CD4-positive, alpha-beta T cell treated with Interleukin-17A for 1 hour (primary cell): Measurements from ENCODE around the gene TSKU.

Experiments
- DNase-seq: peaks from one replicate; pipeline ENCODE4 v3.0.0-alpha.2; 2020

TSKU gene

DNA sequence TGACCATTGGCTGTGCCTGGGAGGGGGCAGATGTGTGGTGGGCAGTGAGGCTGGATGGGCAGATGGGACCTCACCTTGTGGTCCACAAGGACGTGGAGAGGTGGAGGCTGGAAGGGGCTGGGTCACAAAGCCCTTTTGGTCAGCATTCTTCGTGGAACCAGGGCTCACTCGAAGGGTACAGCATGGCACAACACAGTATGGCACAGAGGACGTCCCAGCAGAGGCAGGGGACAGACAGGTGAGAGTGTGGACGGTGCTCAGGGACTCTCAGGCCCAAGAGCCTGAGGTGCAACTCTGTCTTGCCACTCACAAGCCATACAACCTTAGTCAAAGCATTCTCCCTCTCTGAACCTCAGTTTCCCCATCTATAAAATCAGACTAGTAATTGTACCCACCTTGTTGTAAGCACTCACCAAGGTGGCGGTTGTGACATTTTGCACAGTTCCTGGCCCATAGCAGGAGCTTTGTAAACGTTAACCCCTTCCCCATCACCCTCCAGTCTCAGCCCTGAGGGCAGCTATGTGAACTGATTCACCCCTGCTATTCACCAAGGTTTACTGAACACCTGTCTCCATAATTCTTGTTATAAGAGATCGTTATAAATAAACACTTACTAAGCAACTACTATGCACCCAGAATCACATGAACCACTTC lies 11.6 kb upstream of the TSKU start:
- no peak for DNase-seq

DNA sequence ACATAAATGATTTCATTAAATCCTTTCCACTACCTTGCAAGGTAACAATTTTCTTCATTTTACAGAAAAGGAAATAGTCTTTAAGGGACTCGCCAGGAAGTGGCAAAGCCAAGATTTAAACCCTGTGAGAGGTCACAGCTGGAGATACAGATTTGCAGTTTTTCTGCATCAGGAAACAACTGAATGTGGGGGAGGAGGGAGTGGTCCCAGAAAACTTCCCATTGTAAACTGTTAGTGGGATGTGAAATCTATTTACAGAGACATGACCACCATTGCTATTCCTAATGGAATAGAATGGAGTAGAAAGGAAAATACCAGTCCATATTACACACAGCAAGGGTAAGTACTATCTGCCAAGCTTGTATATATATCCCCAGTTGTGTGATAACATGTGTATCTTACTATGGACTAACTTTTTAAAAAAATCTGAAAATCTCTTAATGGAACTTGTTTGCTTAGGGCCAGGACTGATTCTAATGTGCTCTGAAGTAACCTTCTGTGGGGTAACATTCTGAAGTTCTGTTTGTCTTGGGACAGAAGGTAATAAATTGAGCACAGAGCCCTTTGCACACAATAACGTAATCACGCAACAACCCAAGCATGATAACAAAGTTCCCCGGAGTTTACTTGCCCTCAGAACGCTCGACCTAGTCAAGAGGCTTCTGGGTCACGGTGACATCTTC lies 10.9 kb upstream of the TSKU start:
- DNase-seq: no peak

DNA sequence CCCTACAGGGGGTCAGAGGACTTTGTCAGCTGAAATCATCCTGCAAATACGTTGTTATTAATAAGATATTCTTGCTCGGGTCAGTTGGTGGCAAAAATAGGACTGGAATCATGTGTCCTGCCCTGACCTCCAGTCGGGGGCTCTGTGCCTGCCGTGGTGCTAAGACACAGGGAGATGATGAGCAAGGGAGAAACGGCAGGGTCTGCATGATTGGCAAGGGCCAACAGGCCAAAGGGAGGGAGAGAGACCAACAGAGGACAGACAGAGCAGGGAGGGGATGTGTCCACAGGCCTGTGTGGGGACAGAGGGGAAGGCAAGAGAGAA lies 10.4 kb upstream of the TSKU start:
- DNase-seq: no peak

DNA sequence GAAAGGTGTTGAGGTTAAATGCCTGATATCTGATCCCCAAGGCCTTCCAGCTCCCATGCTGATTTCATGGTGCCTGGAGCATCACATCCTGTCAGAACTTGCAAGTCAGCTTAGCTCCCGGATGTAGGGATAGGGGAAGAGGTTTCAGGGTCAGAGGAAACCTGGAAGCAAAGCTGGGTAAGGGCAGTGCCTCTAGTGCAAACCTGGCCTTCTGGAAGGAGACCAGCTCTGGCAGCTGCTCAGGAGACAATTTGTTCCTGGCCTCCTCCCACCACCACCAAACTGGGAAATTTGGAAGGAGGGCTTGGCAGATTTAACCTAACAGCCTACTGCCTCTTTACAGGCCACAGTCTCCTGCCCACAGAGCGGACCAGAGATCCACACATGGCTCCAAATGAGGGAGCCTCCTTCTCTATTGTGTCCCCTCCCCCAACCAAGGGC lies 9.2 kb upstream of the TSKU start:
- no peak for DNase-seq

DNA sequence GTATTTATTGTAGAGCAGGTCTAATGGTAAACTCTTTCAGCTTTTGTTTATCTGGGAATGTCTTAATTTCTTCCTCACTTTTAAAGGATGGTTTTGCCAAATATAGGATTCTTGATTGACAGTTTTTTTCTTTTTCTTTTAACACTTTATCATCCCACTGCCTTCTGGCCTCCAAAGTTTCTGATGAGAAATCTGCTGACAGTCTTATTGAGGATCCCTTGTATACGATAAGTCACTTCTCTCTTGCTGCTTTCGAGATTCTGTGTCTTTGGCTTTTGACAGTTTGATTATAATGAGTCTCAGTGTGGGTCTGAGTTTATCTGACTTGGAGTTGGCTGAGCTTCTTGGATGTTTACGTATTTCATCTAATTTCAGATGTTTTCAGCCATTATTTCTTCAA lies 6.7 kb upstream of the TSKU start:
- no peak for DNase-seq

DNA sequence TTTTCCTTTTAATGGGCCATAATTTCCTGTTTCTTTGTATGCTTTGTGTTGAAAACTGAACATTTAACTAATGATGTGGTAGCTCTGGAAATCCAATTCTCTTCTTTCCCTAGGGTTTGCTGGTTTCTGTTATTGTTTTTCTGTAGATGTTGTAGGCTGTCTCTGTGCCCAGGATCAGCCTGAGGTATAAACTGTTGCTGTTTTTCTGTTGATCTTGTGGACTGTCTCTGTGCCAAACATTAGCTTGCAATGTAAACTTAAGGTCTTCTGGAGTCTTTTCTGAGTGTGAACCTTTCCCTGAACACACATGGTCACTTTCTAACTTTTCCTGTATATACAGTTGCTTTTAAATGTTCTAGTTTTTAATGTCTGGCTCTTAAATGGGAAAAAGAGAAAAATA lies 5.9 kb upstream of the TSKU start:
- no peak for DNase-seq

DNA sequence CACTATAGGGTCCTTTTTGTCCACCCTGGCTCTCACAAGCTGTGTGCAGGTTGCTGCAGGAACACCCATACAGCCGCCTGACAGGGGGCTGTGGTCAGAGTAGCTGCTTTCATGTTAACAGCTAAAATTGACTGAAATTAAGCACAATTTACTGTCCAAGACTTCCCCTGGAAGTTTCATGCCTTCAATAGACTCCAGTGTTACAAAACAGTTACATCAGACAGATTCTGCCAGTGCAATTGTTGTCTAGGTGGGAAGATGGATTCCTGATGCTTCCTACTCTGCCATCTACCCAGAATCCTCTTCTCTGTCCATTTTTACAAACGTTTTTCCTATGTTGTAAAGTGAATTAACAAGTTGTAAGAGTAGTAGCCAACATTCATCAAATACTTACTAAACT lies 5.3 kb upstream of the TSKU start:
- no peak for DNase-seq

DNA sequence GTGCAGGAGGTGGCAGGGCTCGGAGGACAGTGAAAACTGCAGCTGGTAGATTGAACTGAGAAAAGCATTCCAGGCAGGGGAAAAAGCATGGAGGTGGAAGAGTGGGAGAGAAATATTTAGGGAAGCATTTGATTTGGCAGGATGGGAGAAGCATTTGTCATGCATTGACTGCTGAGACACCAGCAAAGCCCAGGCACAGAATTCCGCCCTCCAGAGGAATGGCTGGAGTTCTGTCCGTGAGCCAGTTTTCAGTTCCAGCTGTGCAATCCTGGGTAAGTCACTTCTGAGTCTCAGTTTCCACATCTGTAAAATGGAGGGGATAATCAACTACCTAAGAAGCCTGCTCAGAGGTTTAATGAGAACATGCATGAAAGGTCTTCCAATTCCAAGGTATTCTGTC lies 4.3 kb upstream of the TSKU start:
- DNase-seq: no peak

DNA sequence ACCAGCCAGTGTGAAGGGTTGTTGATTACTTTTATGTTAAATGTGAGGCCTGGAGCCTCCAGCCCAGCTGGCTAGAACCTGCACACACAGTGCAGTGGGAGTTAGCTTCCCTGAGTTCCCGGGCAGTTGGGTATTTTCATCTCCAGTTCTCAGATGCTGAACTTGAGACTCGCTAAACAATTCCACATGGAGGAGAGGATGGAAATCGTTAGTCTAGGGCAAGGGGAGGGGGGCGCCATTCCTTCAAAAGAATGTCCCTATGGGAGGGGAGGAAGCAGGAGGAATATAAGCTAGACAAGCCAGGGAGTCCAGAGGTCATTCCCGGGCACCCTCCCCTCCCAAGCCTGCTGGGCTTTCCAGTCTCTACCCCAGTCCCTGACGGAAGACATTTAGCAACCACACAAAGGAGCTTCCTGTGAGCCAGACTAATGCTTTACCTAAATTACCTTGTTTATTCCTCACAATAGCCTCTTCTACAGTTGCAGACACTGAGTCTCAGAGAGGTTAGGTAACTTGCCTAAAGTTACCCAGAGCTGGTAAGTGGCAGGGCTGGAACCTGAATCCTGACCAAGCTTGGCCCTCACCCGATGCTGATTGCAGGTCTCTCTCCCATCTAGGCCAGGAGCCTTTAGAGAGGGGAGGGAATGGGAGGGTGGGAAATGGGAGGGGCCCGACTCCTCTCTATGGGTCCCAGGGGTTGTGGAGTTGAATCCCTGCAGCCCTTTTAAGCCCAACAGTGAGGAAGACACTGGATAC lies 1.9 kb upstream of the TSKU start:
- no peak for DNase-seq

DNA sequence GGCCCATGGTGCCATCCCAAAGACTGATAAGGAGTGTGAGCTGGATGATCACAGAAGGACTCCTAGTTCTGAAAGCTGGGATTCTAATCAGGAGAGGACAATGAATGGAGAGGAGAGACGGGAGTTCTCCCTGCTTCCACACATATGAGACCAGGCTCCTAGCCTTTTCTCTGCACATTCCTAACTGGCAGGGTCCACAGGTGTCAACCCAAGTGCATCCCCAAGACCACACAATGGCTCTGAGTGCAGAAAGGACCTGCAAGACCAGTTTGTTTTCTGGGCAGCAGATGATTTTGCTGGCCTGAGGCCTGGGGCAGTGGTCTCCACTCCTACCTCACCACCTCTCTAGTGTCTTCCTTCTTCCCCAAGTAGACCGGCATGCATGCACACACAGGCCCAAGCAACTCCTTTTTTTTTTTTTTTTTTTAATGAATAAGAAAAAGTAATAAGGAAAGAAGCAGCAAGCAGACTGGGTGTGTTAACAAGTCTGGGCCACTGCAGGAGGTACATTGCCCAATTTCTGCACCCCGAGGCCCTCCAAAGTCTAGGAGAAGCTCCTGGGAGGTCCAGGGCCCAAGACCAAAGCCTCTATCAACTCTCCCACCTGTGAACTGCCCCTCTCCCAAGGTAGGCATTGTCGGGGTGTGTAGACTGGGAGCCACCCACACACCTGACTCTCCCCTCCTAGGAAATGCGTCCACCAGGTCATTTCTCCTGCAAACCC lies 1.2 kb upstream of the TSKU start:
- DNase-seq: no peak

DNA sequence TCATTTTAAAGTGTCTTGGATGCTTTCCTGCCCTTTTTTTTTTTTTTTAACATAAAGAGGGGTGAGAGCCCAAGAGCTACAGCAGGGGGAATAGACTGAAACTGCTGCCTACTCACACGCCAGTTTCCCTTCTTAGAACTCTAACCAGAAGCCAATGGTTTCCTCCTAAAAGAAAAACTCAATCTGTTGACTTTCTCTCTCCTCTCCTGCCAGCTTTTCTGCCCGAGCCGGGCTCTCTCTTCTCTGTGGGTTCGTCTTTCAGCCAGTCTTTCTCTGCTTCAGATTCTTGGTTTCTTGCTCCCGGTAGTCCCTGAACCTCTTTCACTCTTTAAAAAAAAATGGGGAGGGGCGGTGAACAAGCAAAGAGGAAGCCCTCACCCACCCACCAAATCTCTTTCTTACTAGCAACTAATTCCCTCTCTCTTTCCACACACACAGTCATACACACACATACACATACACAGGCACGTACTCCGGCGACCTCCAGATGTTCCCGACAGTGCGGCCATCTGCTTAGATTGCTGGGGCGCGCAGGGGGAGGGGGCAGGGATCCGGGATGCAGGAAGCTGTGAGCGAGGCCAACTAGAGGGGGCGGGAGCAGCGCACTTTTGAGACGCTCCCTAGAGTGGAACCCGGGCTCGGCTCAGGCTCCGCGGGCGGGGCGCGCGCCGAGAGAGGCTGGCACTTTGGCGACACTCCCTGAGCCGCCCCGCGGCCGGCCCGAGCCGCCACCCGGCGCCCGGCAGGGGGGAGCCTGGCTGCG lies 444 bp upstream of the TSKU start:
- no peak for DNase-seq

DNA sequence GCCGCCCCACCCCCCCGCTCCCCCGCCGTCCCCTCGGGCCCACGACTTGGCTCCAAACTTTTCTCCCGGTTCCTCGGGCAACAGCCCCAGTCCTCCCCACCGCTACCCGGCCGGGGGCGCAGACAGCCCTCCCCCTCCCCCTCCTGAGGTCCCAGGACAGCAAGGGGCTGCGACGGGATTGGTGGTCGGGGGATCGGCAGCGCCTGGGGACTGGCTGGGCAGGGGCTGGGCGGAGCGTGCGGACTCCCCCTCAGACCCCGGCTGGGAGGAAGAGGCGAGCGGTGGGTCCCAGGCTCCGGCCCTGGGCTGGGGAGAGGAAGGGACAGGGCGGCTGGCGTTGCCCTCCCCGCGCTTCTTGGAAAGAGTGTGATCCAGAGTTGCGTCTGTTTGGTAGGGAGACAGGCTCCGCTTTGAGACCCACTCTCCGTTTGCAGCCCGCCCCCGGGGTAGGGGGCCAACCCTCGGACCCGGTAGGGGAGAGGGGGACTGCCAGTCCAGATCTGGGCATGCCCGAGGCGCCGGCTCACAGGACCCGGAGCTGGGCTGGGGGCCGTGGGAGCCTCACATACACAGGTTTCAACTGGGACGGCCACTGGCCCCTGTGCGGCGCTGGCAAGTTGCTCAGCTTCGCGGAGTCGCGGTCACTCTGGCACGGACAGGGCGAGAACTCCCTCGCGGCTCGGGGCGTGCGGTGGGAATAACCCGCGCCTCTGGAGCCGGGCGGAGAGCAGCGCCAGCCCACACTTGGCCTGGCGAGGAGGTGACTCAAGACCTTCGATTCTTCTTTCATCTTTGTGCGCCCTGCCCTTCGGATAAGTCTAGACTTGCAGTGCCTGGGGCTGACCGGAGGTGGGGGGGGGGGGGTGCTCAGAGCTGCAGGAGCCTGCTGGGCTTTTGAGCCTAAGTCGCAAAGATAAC lies 999 bp downstream of the TSKU start:
- no peak for DNase-seq

DNA sequence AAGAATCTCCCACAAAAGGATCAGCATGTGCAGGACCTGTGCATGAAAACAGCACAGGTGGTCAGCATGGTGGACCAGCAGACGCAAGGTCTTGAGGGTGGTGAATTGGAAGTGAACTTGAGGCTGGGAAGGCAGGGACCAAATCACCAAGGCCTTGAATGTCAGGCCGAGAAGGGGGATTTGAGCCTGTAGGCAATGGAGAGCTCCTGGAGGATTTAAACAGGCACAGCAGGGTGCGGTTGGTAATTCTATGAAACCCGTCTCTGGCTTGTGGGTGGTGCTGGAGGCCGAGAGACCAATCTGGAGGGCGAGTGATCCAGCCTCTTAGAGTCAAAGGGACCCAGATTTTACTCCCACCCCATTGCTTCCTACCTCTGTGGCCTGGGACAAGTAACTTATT lies 2.4 kb downstream of the TSKU start:
- no peak for DNase-seq

DNA sequence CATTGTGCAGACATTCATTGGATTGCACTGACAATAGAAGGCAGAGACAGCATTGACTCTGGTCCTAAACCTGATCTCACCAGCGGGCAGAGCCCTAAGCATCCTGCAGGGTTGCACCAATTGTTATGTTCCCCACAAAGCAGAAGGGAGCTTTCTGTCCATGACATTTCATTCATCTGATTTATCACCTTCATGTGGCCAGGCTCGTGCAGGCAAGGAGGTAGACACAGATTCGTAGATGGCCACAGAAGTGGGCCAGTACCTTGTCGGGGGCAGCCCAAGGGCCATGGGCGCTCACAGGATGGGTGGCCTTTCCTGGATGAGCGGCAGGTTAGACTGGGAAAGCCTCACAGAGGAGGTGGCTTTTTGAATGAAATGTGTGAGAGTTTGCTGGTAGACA lies 2.9 kb downstream of the TSKU start:
- DNase-seq: no peak

DNA sequence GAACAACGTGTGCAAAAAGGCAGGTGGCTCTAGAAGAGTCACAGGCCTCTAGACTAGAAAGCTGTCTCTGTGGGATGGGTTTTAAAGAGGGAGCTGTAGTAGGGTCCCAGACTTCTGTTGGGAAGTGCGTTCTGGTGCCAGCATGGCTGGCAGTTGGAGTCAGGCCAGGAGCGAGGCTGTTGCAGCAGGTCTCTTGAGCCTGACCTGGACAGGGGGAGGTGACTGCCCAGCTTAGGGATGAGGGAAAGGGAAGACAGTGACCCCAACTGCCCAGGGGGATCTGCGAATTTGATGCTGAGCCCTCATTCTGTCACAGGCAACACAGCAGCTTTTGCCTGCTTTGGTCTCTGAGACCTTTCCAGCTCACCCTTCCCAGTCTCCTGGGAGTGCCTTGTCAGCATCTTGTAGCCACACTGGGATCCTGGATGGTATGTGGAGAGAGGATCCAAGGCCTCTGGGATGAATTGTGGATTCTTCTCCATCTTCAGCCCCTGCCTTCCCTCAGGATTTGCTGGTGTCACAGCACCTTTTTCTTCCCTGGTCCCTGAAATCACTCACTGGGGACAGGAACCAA lies 3.4 kb downstream of the TSKU start:
- no peak for DNase-seq

DNA sequence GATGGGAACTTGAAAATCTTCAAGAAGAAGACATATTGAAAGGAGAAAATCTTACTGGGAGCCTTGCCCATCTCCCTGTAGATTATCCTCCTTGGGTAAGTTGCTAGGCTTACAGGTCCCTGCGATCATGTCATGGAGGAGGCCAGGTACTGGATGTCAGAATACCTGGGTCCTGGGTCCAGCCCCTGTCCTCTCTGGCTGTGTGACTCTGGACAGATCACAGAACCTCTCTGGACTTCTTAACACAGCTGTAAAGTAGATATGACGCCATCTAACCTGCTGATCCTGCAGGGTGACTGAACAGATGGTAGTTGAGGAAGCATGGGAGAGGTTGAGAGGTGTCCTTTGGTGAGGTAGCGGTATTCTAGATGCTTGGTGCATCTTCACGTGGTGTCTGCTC lies 4.1 kb downstream of the TSKU start:
- DNase-seq: no peak

DNA sequence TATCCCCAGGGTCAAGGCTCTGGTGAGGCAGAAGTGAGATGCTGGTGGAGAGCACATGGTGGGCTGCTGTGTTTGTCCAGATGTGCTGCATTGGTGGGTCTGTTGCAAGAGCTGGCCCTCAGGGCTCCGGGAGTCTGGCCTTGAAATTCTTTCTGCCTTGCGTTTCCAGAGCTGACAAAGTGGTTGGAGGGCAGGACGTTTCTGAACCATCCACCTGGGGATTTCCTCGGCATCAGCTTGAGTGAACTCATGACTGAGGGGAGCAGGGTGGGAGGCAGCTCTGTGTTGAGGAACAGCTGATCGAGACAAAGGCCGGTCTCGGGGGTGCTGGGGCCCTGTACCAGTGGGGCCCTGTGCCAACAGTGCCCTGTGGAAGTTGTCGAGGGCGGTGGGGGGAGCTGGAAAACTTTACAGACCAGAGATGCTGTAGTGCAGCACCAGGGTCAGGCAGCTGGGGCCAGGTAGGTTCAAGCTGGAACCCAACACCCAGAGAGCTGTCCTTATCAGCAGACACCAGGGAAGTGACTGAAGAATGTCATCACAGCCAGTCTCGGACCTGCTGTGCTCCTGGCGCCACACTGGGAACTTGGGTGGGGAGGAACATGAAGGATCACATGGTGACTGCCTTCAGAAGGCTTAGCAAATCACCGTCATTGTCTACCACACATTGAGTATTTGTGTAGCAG lies 4.9 kb downstream of the TSKU start:
- DNase-seq: no peak

DNA sequence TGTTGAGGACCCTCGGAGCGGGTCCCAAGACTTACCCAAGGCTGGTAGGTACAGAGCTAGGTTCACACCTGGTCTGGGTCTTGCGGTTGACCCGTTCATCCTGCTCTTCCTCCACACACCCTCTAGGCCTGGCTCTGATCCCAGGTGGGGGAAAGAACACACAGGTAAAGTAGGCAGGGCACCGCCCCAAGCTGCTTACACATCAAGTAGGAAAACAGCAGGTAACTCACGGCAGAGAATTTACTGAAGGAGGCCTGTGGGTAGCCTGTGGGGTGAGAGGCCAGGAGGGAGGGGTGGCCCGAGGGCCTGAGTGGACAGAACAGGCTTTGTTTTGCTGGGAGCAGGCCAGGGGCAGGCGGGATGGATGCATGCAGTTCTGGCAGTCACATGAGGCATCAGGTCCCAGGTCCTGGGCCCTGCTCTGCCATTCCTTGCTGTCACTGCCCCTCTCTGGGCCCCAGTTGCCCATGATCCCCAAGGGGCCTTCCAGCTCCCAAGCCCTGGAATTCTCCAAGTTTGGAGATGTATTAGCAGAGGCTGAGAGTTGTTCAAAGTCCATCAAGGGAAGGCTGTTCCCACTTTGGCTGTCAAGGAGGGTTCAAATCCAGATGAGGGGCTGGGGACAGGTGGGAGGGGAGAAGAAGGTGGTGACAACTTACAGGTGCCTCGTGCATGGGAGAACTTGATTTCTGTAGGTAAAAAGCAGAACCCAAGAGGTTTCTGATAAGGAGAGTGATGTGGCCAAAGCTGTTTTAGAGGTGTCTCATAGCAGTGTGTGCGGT lies 5.7 kb downstream of the TSKU start:
- no peak for DNase-seq

DNA sequence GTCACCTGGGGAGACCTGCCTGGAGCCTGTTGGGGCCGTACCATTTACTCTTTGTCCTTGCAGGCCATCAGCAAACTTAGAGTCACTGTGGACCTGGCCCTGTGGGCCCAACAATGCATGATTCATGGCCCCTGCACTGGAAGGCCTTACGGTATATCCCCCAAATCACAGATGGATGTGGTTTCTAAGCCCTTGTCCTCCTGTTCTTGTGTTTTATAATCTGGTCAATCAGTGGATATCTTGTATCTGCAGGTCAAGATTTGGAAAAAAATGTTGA lies 6.2 kb downstream of the TSKU start:
- DNase-seq: no peak

DNA sequence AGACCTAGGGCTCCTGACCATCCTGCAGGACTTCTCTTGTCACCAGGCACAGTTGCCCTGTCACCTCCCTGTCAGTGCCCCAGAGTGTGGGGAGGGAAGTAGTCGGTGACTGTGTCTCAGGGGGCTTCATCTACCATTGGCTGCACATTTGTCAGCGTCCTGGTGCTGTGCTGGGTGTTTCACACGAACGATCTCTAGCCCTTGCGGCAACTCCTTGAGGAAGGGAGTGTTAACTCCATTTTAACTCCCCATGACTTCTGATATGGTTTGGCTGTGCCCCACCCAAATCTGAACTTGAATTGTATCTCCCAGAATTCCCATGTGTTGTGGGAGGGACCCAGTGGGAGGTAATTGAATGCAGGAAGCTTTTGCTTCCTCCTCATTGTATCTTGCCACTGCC lies 7.1 kb downstream of the TSKU start:
- DNase-seq: no peak
